ENCODE measurements around the gene PHC1.

The PHC1 gene

GRCh38 chr12:8957561-8957960 lies 43.3 kb downstream of the PHC1 start:
- DNase-seq (ENCODE audit: low read depth) = no peak
- no peak overlapping the region for H3K4me3 ChIP-seq (ENCODE audit: low read depth, low read length)
- no peak for TF ChIP-seq CTCF (IDR thresholded peaks at IDR 0.05; ENCODE audit: control insufficient read depth, extremely low read depth, insufficient read depth)

- no peak for TF ChIP-seq CTCF (IDR thresholded peaks at IDR 0.05; ENCODE audit: control insufficient read depth, extremely low read depth, insufficient read depth)
- DNase-seq (ENCODE audit: low read depth) = no peak
- H3K4me3 ChIP-seq (ENCODE audit: low read depth, low read length) = no peak overlapping the region
These were observed 43.8 kb downstream of the PHC1 start for GRCh38 chr12:8958066-8958465.

GRCh38 chr12:8960176-8960575 lies 45.9 kb downstream of the PHC1 start:
- no peak for DNase-seq (ENCODE audit: low read depth)
- H3K4me3 ChIP-seq (ENCODE audit: low read depth, low read length) = no peak overlapping the region
- no peak for TF ChIP-seq CTCF (IDR thresholded peaks at IDR 0.05; ENCODE audit: control insufficient read depth, extremely low read depth, insufficient read depth)

GRCh38 chr12:8968761-8969160 lies 54.5 kb downstream of the PHC1 start:
- no peak overlapping the region for H3K4me3 ChIP-seq (ENCODE audit: low read depth, low read length)
- DNase-seq (ENCODE audit: low read depth) = no peak
- no peak for TF ChIP-seq CTCF (IDR thresholded peaks at IDR 0.05; ENCODE audit: control insufficient read depth, extremely low read depth, insufficient read depth)

- H3K4me3 ChIP-seq (ENCODE audit: low read depth, low read length) = no peak overlapping the region
- no peak for DNase-seq (ENCODE audit: low read depth)
- no peak for TF ChIP-seq CTCF (IDR thresholded peaks at IDR 0.05; ENCODE audit: control insufficient read depth, extremely low read depth, insufficient read depth)
These were observed 55.6 kb downstream of the PHC1 start for GRCh38 chr12:8969861-8970411.

GRCh38 chr12:8970432-8970831 lies 56.1 kb downstream of the PHC1 start:
- no peak for TF ChIP-seq CTCF (IDR thresholded peaks at IDR 0.05; ENCODE audit: control insufficient read depth, extremely low read depth, insufficient read depth)
- no peak overlapping the region for H3K4me3 ChIP-seq (ENCODE audit: low read depth, low read length)
- no peak for DNase-seq (ENCODE audit: low read depth)

- TF ChIP-seq CTCF (IDR thresholded peaks at IDR 0.05; ENCODE audit: control insufficient read depth, extremely low read depth, insufficient read depth) = no peak
- H3K4me3 ChIP-seq (ENCODE audit: low read depth, low read length) = no peak overlapping the region
- no peak for DNase-seq (ENCODE audit: low read depth)
These were observed 65.8 kb downstream of the PHC1 start for GRCh38 chr12:8980137-8980536.

Measured in LNCaP clone FGC (cell line).